Upper lobe of left lung (tissue), 6 donors: ENCODE results near the gene RTTN. TPM values are rescaled to one million over a fixed set of nuclear protein-coding genes. Genes with fewer than 3 reads are reported as not detected.

Experiments used
- ATAC-seq, 2 donors: fragments of 200-7000 bp; cut with Tn5 transposase; one replicate each; pipeline ENCODE4 v1.9.1; 2022; ENCODE audit warnings: mild to moderate bottlenecking in 2 of 2, moderate library complexity in 2 of 2; ENCODE audit not compliant: low FRiP score in 2 of 2
- DNase-seq, 2 donors: peaks; one replicate each; pipeline ENCODE4 v3.0.0-alpha.2; 2019 to 2020
- H3K27ac ChIP-seq, 4 donors: fragments of 200-600 bp; sonication (generic); one replicate each; pipeline ENCODE4 v1.5.1; 2016 to 2019
- H3K27me3 ChIP-seq, 4 donors: fragments of 200-600 bp; sonication (generic); one replicate each; pipeline ENCODE4 v1.5.1; 2017 to 2019
- H3K36me3 ChIP-seq, 4 donors: fragments of 200-600 bp; sonication (generic); one replicate each; pipeline ENCODE4 v1.5.1; 2016 to 2019
- H3K4me1 ChIP-seq, 4 donors: fragments of 200-600 bp; sonication (generic); one replicate each; pipeline ENCODE4 v1.5.1; 2018 to 2019
- H3K4me3 ChIP-seq, 4 donors: fragments of 200-600 bp; sonication (generic); one replicate each; pipeline ENCODE4 v1.5.1; 2017 to 2019; ENCODE audit warnings: mild to moderate bottlenecking in 2 of 4, moderate library complexity in 1 of 4
- H3K9me3 ChIP-seq, 4 donors: fragments of 200-600 bp; sonication (generic); one replicate each; pipeline ENCODE4 v1.5.1; 2018 to 2019
- CTCF ChIP-seq, 6 experiments: fragments of 450-650 bp in 4 of 6; fragments of 200-600 bp in 2 of 6; sonication (generic) in 2 of 6; IDR thresholded peaks; one replicate each; pipeline ENCODE4 v1.5.1; 2016 to 2019; ENCODE audit warnings: antibody characterized with exemption in 6 of 6
- EP300 ChIP-seq, 4 donors: sonication (generic); formaldehyde crosslinking; IDR thresholded peaks; one replicate each; pipeline ENCODE4 v1.5.1; 2017; ENCODE audit warnings: antibody characterized with exemption in 4 of 4, control low read depth in 2 of 4
- POLR2A ChIP-seq, 4 donors: fragments of 450-650 bp; IDR thresholded peaks; one replicate each; pipeline ENCODE4 v1.5.1; 2016 to 2017; ENCODE audit warnings: antibody characterized with exemption in 4 of 4, mild to moderate bottlenecking in 2 of 4
- POLR2AphosphoS5 ChIP-seq, 2 donors: sonication (generic); formaldehyde crosslinking; IDR thresholded peaks; one replicate each; pipeline ENCODE4 v1.5.1; 2017; ENCODE audit warnings: antibody characterized with exemption in 2 of 2
- whole genome bisulfite sequencing, 2 donors: methylation state at CpG; one replicate each; pipeline ENCODE4 v1.1.5; 2017 to 2018; 5-methylcytosine and 5-hydroxymethylcytosine counted together
- total RNA-seq, 6 donors: library from RNA; depleted of rRNA in 4 of 6; stranded (reverse); fragments of >200 nt in 4 of 6; gene quantifications; one replicate each; pipeline versions ENCODE4 v1.1.0 to v1.2.1, GENCODE V29; 2016 to 2021
- donor health status: DM: no; HTN: no; CAD: no; lungs with moderate emphysema.
- donor health status: DM: no; HTN: yes; CAD: no; lungs with severe emphysema.

RTTN gene
- total RNA-seq, 6 donors from 2014 or later, result 8.3 to 32.9 (median 12.5) TPM

GRCh38 chr18:70166668-70167067 is 38.8 kb downstream of the RTTN start:
- WGBS, 2 donors, result 58 to 60% methylated on average over 3 of the region's 3 CpGs
- no peak for DNase-seq
- Histone ChIP-seq H3K4me3 (no peak overlapping the region), H3K4me1 (peaks cover 0 to 7% (median 0%) of the 10 kb centered on the region in 4 donors), H3K9me3 (no peaks in the 10 kb centered on the region), H3K27ac (no peak overlapping the region), H3K27me3 (no peaks in the 10 kb centered on the region), H3K36me3 (peaks cover 0 to 5% (median 0%) of the 10 kb centered on the region in 4 donors)
- ATAC-seq, result no peak
- TF ChIP-seq POLR2AphosphoS5 (IDR thresholded peaks at IDR 0.05), result no peak
- TF ChIP-seq EP300 (IDR thresholded peaks at IDR 0.05), result no peak
- no peak for TF ChIP-seq CTCF (IDR thresholded peaks at IDR 0.05)
- no peak for TF ChIP-seq POLR2A (IDR thresholded peaks at IDR 0.05)

- TF ChIP-seq POLR2A (IDR thresholded peaks at IDR 0.05) (no peak), CTCF (IDR thresholded peaks at IDR 0.05) (no peak), POLR2AphosphoS5 (IDR thresholded peaks at IDR 0.05) (no peak), EP300 (IDR thresholded peaks at IDR 0.05) (no peak)
- peaks cover 0 to 5% (median 0%) of the 10 kb centered on the region in 4 donors for H3K36me3 ChIP-seq
- no peak for DNase-seq
- 69 to 74% methylated on average over 3 of the region's 3 CpGs for WGBS, 2 donors
- ATAC-seq, result no peak
- H3K4me3 ChIP-seq, result no peak overlapping the region
- H3K27me3 ChIP-seq, result no peaks in the 10 kb centered on the region
- H3K27ac ChIP-seq, result no peak overlapping the region
- no peaks in the 10 kb centered on the region for H3K9me3 ChIP-seq
- peaks cover 0 to 7% (median 0%) of the 10 kb centered on the region in 4 donors for H3K4me1 ChIP-seq
Measured at GRCh38 chr18:70165936-70166335, 39.6 kb downstream of the RTTN start.

GRCh38 chr18:70160073-70160678 is 45.3 kb downstream of the RTTN start:
- peaks cover 0 to 5% (median 1%) of the 10 kb centered on the region in 4 donors for H3K36me3 ChIP-seq
- H3K4me1 ChIP-seq, result no peaks in the 10 kb centered on the region
- no peaks in the 10 kb centered on the region for H3K9me3 ChIP-seq
- TF ChIP-seq POLR2A (IDR thresholded peaks at IDR 0.05), result no peak
- no peak for TF ChIP-seq EP300 (IDR thresholded peaks at IDR 0.05)
- no peak for TF ChIP-seq CTCF (IDR thresholded peaks at IDR 0.05)
- TF ChIP-seq POLR2AphosphoS5 (IDR thresholded peaks at IDR 0.05), result no peak
- H3K27ac ChIP-seq, result no peak overlapping the region
- no peak overlapping the region for H3K4me3 ChIP-seq
- 83 to 100% methylated on average over 1 of the region's 1 CpG for WGBS, 2 donors
- ATAC-seq (no peak), DNase-seq (no peak)
- H3K27me3 ChIP-seq, result no peaks in the 10 kb centered on the region

GRCh38 chr18:70158992-70159717 is 46.3 kb downstream of the RTTN start:
- TF ChIP-seq POLR2A (IDR thresholded peaks at IDR 0.05) (no peak), EP300 (IDR thresholded peaks at IDR 0.05) (no peak), POLR2AphosphoS5 (IDR thresholded peaks at IDR 0.05) (no peak), CTCF (IDR thresholded peaks at IDR 0.05) (no peak)
- no peak for DNase-seq
- no peak for ATAC-seq
- no peaks in the 10 kb centered on the region for H3K9me3 ChIP-seq
- no peaks in the 10 kb centered on the region for H3K4me1 ChIP-seq
- H3K27me3 ChIP-seq, result no peaks in the 10 kb centered on the region
- peaks cover 0 to 5% (median 1%) of the 10 kb centered on the region in 4 donors for H3K36me3 ChIP-seq
- H3K27ac ChIP-seq, result no peak overlapping the region
- no peak overlapping the region for H3K4me3 ChIP-seq
- WGBS, 2 donors, result 83 to 85% methylated on average over 3 of the region's 3 CpGs
